Motor neuron (in vitro differentiated cells): ENCODE data around the gene FRRS1. TPM values are rescaled to one million over a fixed set of nuclear protein-coding genes. Genes with fewer than 3 reads are reported as not detected.
A peak's percentile ranks its signal among the peaks of the same experiment; 100 is the strongest.

Experiments used
- ATAC-seq, 8 experiments: fragments of 200-7000 bp; cut with Tn5 transposase; replicated peaks in 6 of 8; 2 replicates each; pipeline ENCODE4 v1.8.0; 2021; ENCODE audit warnings: mild to moderate bottlenecking in 8 of 8, moderate library complexity in 8 of 8
- H3K27ac ChIP-seq, 2 donors: fragments of 250-450 bp; sonication (Bioruptor Pico); 2 replicates each; pipeline ENCODE4 v1.9.0; 2021; ENCODE audit warnings: antibody characterized with exemption in 2 of 2, mild to moderate bottlenecking in 2 of 2, moderate library complexity in 1 of 2
- H3K4me1 ChIP-seq, 2 donors: fragments of 250-450 bp; sonication (Bioruptor Pico); replicated peaks in 1 of 2; 2 replicates each; pipeline ENCODE4 v1.6.1; 2021; ENCODE audit warnings: antibody characterized with exemption in 2 of 2, mild to moderate bottlenecking in 2 of 2, moderate library complexity in 1 of 2
- H3K4me3 ChIP-seq, 5 donors: fragments of 250-450 bp; sonication (Bioruptor Pico); 2 replicates each; pipeline ENCODE4 v1.9.0; 2021; ENCODE audit warnings: antibody characterized with exemption in 5 of 5, mild to moderate bottlenecking in 5 of 5, moderate library complexity in 4 of 5
- WGBS, 10 experiments: fragments of 450-650 bp; shearing (Covaris generic); methylation state at CpG; one replicate each; pipeline ENCODE4 v1.0.0; 2022; 5-methylcytosine and 5-hydroxymethylcytosine counted together
- in situ Hi-C, 9 experiments: fragments of 400-800 bp; cut with MboI; loops; one replicate each; pipeline ENCODE4 v1.15.0; 2021; ENCODE audit warnings: low sequenced_read_pairs in 9 of 9, low pct_unique_long_range_greater_than_20kb in 2 of 9; ENCODE audit not compliant: unreplicated experiment in 9 of 9
- total RNA-seq, 8 experiments: library from RNA; unstranded; fragments of 300-600 nt; gene quantifications; 2 replicates each; pipeline versions ENCODE4 v1.2.3 to v1.2.4, GENCODE V29; 2022

The FRRS1 gene
- total RNA-seq, 8 experiments from 2014 or later, result 2.8 to 36.7 (median 5.6) TPM

GRCh38 chr1:99784143-99784542 lies 17.7 kb upstream of the FRRS1 start:
- Histone ChIP-seq H3K4me3 (no peak overlapping the region), H3K4me1 (no peaks in the 10 kb centered on the region), H3K27ac (no peak overlapping the region)
- in situ Hi-C loops, result no loop called here
- no peak for ATAC-seq
- 71 to 100% (median 92%) methylated on average over 1 of the region's 1 CpG; no CpG with 5 or more reads in 5 of the 10 experiments for WGBS, 10 experiments

- Histone ChIP-seq H3K4me1 (no peaks in the 10 kb centered on the region), H3K27ac (no peak overlapping the region), H3K4me3 (no peak overlapping the region)
- no peak for ATAC-seq
- WGBS, 10 experiments, result 5 to 96% (median 73%) methylated on average over 2 to 3 of the region's 3 CpGs
- in situ Hi-C loops, result no loop called here
These were observed 16.5 kb upstream of the FRRS1 start for GRCh38 chr1:99782920-99783319.

- in situ Hi-C loops, result no loop called here
- H3K4me3 ChIP-seq, result no peak overlapping the region
- ATAC-seq, result no peak
- H3K4me1 ChIP-seq, result no peaks in the 10 kb centered on the region
- no peak overlapping the region for H3K27ac ChIP-seq
- 0 to 100% (median 100%) methylated on average over 1 of the region's 1 CpG; no CpG with 5 or more reads in 3 of the 10 experiments for WGBS, 10 experiments
These were observed 16.0 kb upstream of the FRRS1 start for GRCh38 chr1:99782397-99782796.

GRCh38 chr1:99781798-99782197 lies 15.4 kb upstream of the FRRS1 start:
- Histone ChIP-seq H3K4me1 (peaks cover 0 to under 1% of the 10 kb centered on the region in 2 donors), H3K27ac (no peak overlapping the region), H3K4me3 (no peak overlapping the region)
- no peak for ATAC-seq
- in situ Hi-C loops, result no loop called here
- WGBS, 10 experiments, result 20 to 100% (median 91%) methylated on average over 1 to 3 of the region's 3 CpGs; no CpG with 5 or more reads in 2 of the 10 experiments

GRCh38 chr1:99777752-99778151 lies 11.3 kb upstream of the FRRS1 start:
- in situ Hi-C loops, result no loop called here

GRCh38 chr1:99776120-99776519 lies 9.7 kb upstream of the FRRS1 start:
- H3K4me1 ChIP-seq, result peaks cover 7 to 16% of the 10 kb centered on the region in 2 donors
- H3K4me3 ChIP-seq, result no peak overlapping the region
- in situ Hi-C loops, result no loop called here
- ATAC-seq, result peak in 5 of 8 experiments; percentile 36 to 87 (median 63)
- no peak overlapping the region for H3K27ac ChIP-seq

More at GRCh38 chr1:99777752-99778151, 11.3 kb upstream of the FRRS1 start:
- no peak for ATAC-seq
- H3K27ac ChIP-seq, result no peak overlapping the region
- no peak overlapping the region for H3K4me3 ChIP-seq
- WGBS, 10 experiments, result 24 to 100% (median 77%) methylated on average over 1 to 3 of the region's 3 CpGs
- H3K4me1 ChIP-seq, result peaks cover 7 to 16% of the 10 kb centered on the region in 2 donors

- ATAC-seq, result no peak
- WGBS, 10 experiments, result 88 to 100% (median 98%) methylated on average over 1 to 3 of the region's 3 CpGs; no CpG with 5 or more reads in 4 of the 10 experiments
These were observed 6.4 kb upstream of the FRRS1 start for GRCh38 chr1:99772809-99773208.

GRCh38 chr1:99771513-99771918 lies 5.1 kb upstream of the FRRS1 start:
- no peak overlapping the region for H3K4me3 ChIP-seq
- H3K27ac ChIP-seq, result no peak overlapping the region
- peaks cover 18 to 23% of the 10 kb centered on the region in 2 donors for H3K4me1 ChIP-seq
- in situ Hi-C loops, result no loop called here
- peak in 2 of 8 experiments; percentile 57 for ATAC-seq

More at GRCh38 chr1:99772809-99773208, 6.4 kb upstream of the FRRS1 start:
- no peak overlapping the region for H3K27ac ChIP-seq
- H3K4me1 ChIP-seq, result peaks cover 14 to 24% of the 10 kb centered on the region in 2 donors
- no peak overlapping the region for H3K4me3 ChIP-seq
- in situ Hi-C loops, result no loop called here

- H3K4me1 ChIP-seq, result peaks cover 11 to 12% of the 10 kb centered on the region in 2 donors
- WGBS, 10 experiments, result 40 to 79% (median 65%) methylated on average over 1 to 6 of the region's 6 CpGs; no CpG with 5 or more reads in 2 of the 10 experiments
- no peak overlapping the region for H3K27ac ChIP-seq
- ATAC-seq, result no peak
- in situ Hi-C loops, result no loop called here
- no peak overlapping the region for H3K4me3 ChIP-seq
These were observed 2.2 kb upstream of the FRRS1 start for GRCh38 chr1:99768524-99769245.

GRCh38 chr1:99768104-99768503 lies 1.7 kb upstream of the FRRS1 start:
- WGBS, 10 experiments, result 0 to 100% (median 34%) methylated on average over 1 to 3 of the region's 3 CpGs
- Histone ChIP-seq H3K27ac (no peak overlapping the region), H3K4me3 (no peak overlapping the region), H3K4me1 (peaks cover 11 to 12% of the 10 kb centered on the region in 2 donors)
- in situ Hi-C loops, result no loop called here
- peak in 3 of 8 experiments; percentile 42 to 58 (median 53) for ATAC-seq

GRCh38 chr1:99764909-99765308 lies 1.5 kb downstream of the FRRS1 start:
- in situ Hi-C loops, result no loop called here
- Histone ChIP-seq H3K4me1 (peaks cover 11 to 12% of the 10 kb centered on the region in 2 donors), H3K4me3 (no peak overlapping the region), H3K27ac (no peak overlapping the region)
- WGBS, 10 experiments, result 80 to 100% (median 95%) methylated on average over 1 of the region's 1 CpG; no CpG with 5 or more reads in 2 of the 10 experiments
- ATAC-seq, result no peak

GRCh38 chr1:99764439-99764838 lies 2.0 kb downstream of the FRRS1 start:
- in situ Hi-C loops, result no loop called here
- H3K27ac ChIP-seq, result no peak overlapping the region

GRCh38 chr1:99763956-99764355 lies 2.5 kb downstream of the FRRS1 start:
- 56 to 100% (median 86%) methylated on average over 2 of the region's 2 CpGs; no CpG with 5 or more reads in 2 of the 10 experiments for WGBS, 10 experiments
- Histone ChIP-seq H3K27ac (no peak overlapping the region), H3K4me3 (no peak overlapping the region), H3K4me1 (peaks cover 11 to 12% of the 10 kb centered on the region in 2 donors)
- peak in 2 of 8 experiments; percentile 33 to 40 for ATAC-seq
- in situ Hi-C loops, result no loop called here

More at GRCh38 chr1:99764439-99764838, 2.0 kb downstream of the FRRS1 start:
- ATAC-seq, result no peak
- peaks cover 11 to 12% of the 10 kb centered on the region in 2 donors for H3K4me1 ChIP-seq
- no peak overlapping the region for H3K4me3 ChIP-seq
- 65 to 100% (median 92%) methylated on average over 2 of the region's 2 CpGs; no CpG with 5 or more reads in 1 of the 10 experiments for WGBS, 10 experiments

- Histone ChIP-seq H3K27ac (no peak overlapping the region), H3K4me1 (no peaks in the 10 kb centered on the region), H3K4me3 (no peak overlapping the region)
- peak in 1 of 8 experiments; percentile 62 for ATAC-seq
- in situ Hi-C loops, result no loop called here
- 75 to 100% (median 100%) methylated on average over 1 of the region's 1 CpG; no CpG with 5 or more reads in 1 of the 10 experiments for WGBS, 10 experiments
These were observed 4.7 kb downstream of the FRRS1 start for GRCh38 chr1:99761774-99762173.
